Nephron (organoid): Measurements from ENCODE around the gene ABCA12.

Experiments
- H3K27ac Mint-ChIP-seq, 3 experiments: 2 replicates each; pipeline ENCODE4 v1.8.0; 2020; ENCODE audit warnings: mixed read lengths in 3 of 3, mild to moderate bottlenecking in 2 of 3, moderate library complexity in 1 of 3
- H3K27me3 Mint-ChIP-seq: 2 replicates; pipeline ENCODE4 v1.8.0; 2021; ENCODE audit warnings: low read depth, mild to moderate bottlenecking, moderate library complexity, mixed read lengths
- H3K36me3 Mint-ChIP-seq: 2 replicates; pipeline ENCODE4 v1.8.0; 2020; ENCODE audit warnings: low read depth, mixed read lengths
- H3K4me1 Mint-ChIP-seq: 2 replicates; pipeline ENCODE4 v1.8.0; 2020; ENCODE audit warnings: mixed read lengths
- H3K4me3 Mint-ChIP-seq, 3 experiments: 2 replicates each; pipeline ENCODE4 v1.8.0; 2020; ENCODE audit warnings: mild to moderate bottlenecking in 3 of 3, mixed read lengths in 3 of 3, moderate library complexity in 2 of 3
- H3K9me3 Mint-ChIP-seq: 2 replicates; pipeline ENCODE4 v1.8.0; 2020; ENCODE audit warnings: mixed read lengths
- TF ChIP-seq, protein P1 (sequence below), 3 experiments: fragments of 200-600 bp; sonication (generic); IDR thresholded peaks; one replicate each; pipeline ENCODE4 v1.5.0; 2021; ENCODE audit warnings: antibody characterized with exemption in 3 of 3; ENCODE audit not compliant: unreplicated experiment in 3 of 3

Gene ABCA12

DNA sequence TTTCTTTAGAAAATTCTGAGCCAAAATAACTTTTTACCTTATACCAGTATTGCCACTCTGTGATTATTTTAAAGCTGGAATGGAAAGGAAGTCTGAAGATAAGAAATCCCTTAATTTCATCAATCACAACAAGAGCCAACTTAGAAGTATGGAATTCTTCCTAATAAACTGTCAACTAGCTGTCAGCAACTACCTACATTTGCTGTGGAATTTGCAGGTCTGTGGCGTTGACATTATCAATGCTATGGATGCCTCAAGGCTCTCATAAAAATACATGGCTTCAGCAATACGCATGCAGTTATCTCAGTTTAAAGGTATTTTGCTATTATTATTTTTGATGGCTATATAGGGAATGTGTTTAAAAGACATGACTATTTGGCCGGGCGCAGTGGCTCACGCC is 108.5 kb downstream of the ABCA12 start:
- no peaks in the 10 kb centered on the region for H3K4me1 Mint-ChIP-seq
- no peaks in the 10 kb centered on the region for H3K9me3 Mint-ChIP-seq
- H3K27me3 Mint-ChIP-seq = no peaks in the 10 kb centered on the region
- H3K4me3 Mint-ChIP-seq = no peak overlapping the region
- H3K36me3 Mint-ChIP-seq = no peaks in the 10 kb centered on the region
- TF ChIP-seq, protein P1, sequence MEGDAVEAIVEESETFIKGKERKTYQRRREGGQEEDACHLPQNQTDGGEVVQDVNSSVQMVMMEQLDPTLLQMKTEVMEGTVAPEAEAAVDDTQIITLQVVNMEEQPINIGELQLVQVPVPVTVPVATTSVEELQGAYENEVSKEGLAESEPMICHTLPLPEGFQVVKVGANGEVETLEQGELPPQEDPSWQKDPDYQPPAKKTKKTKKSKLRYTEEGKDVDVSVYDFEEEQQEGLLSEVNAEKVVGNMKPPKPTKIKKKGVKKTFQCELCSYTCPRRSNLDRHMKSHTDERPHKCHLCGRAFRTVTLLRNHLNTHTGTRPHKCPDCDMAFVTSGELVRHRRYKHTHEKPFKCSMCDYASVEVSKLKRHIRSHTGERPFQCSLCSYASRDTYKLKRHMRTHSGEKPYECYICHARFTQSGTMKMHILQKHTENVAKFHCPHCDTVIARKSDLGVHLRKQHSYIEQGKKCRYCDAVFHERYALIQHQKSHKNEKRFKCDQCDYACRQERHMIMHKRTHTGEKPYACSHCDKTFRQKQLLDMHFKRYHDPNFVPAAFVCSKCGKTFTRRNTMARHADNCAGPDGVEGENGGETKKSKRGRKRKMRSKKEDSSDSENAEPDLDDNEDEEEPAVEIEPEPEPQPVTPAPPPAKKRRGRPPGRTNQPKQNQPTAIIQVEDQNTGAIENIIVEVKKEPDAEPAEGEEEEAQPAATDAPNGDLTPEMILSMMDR (IDR thresholded peaks at IDR 0.05; ENCODE audit: unreplicated experiment in 3 of 3) = no peak
- no peak overlapping the region for H3K27ac Mint-ChIP-seq

GRCh38 chr2:215028231-215028630 is 110.2 kb downstream of the ABCA12 start:
- Mint-ChIP-seq H3K9me3 (no peaks in the 10 kb centered on the region), H3K27ac (no peak overlapping the region), H3K4me1 (no peaks in the 10 kb centered on the region), H3K4me3 (no peak overlapping the region), H3K36me3 (no peaks in the 10 kb centered on the region), H3K27me3 (no peaks in the 10 kb centered on the region)
- TF ChIP-seq, protein P1 (IDR thresholded peaks at IDR 0.05; ENCODE audit: unreplicated experiment in 3 of 3) = no peak

- Mint-ChIP-seq H3K4me1 (no peaks in the 10 kb centered on the region), H3K36me3 (no peaks in the 10 kb centered on the region), H3K9me3 (no peaks in the 10 kb centered on the region), H3K27me3 (no peaks in the 10 kb centered on the region), H3K27ac (no peak overlapping the region), H3K4me3 (no peak overlapping the region)
- TF ChIP-seq, protein P1 (IDR thresholded peaks at IDR 0.05; ENCODE audit: unreplicated experiment in 3 of 3) = no peak
Measured at GRCh38 chr2:215027779-215028178, 110.6 kb downstream of the ABCA12 start.

DNA sequence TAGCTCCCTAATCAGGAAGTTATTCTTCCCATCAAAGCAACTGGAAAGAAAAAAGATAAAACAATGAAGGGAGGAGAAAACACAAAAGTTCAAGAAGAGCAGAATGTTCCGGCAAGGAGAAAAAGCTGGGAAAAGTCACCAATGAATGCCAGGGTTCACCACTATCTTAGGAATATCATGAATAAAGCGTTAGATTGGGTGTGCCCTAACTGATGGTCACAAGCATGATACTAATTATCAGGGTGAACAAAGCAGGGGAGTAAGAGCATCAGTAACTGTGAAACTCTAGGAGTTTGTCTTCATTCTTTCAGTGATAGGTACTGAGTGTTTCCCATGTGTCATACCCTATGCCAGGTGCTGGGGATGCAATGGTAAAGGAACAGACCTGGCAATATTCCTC is 115.5 kb downstream of the ABCA12 start:
- Mint-ChIP-seq H3K27ac (no peak overlapping the region), H3K36me3 (no peaks in the 10 kb centered on the region), H3K9me3 (no peaks in the 10 kb centered on the region), H3K4me3 (no peak overlapping the region), H3K4me1 (no peaks in the 10 kb centered on the region), H3K27me3 (no peaks in the 10 kb centered on the region)
- TF ChIP-seq, protein P1 (IDR thresholded peaks at IDR 0.05; ENCODE audit: unreplicated experiment in 3 of 3) = no peak

DNA sequence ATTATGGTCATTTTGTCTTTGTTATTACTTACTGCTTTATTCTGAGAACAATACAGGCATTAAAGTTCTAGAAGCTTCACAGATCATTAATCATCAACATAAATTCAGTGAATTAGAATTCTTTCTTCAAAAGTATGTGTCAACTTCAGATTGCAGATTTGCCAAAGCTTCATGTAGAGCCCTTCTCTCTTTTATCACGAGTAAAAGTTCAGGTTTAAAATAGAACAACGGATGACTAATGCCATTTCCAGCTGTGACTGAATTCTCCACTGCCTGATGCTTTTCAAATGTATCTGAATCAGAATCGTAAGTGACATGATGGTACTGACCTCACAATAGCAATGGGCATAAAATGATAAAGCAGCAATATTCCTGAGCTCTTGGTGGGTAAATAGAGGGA is 116.0 kb downstream of the ABCA12 start:
- no peaks in the 10 kb centered on the region for H3K9me3 Mint-ChIP-seq
- H3K27me3 Mint-ChIP-seq = no peaks in the 10 kb centered on the region
- H3K4me1 Mint-ChIP-seq = no peaks in the 10 kb centered on the region
- TF ChIP-seq, protein P1 (IDR thresholded peaks at IDR 0.05; ENCODE audit: unreplicated experiment in 3 of 3) = no peak
- H3K4me3 Mint-ChIP-seq = no peak overlapping the region
- no peak overlapping the region for H3K27ac Mint-ChIP-seq
- H3K36me3 Mint-ChIP-seq = no peaks in the 10 kb centered on the region

- Mint-ChIP-seq H3K4me3 (no peak overlapping the region), H3K4me1 (no peaks in the 10 kb centered on the region), H3K27me3 (no peaks in the 10 kb centered on the region), H3K27ac (no peak overlapping the region), H3K9me3 (no peaks in the 10 kb centered on the region), H3K36me3 (no peaks in the 10 kb centered on the region)
- TF ChIP-seq, protein P1 (IDR thresholded peaks at IDR 0.05; ENCODE audit: unreplicated experiment in 3 of 3) = no peak
Measured at GRCh38 chr2:215020283-215020682, 118.1 kb downstream of the ABCA12 start.
